NCI-H2171 (cell line): ENCODE results near the gene CSNK1E.
A peak's percentile ranks its signal among the peaks of the same experiment; 100 is the strongest.

Experiments
- DNase-seq: peaks from one replicate; lab custom pipeline; 2025; lab: John Stamatoyannopoulos, UW

CSNK1E gene

DNA sequence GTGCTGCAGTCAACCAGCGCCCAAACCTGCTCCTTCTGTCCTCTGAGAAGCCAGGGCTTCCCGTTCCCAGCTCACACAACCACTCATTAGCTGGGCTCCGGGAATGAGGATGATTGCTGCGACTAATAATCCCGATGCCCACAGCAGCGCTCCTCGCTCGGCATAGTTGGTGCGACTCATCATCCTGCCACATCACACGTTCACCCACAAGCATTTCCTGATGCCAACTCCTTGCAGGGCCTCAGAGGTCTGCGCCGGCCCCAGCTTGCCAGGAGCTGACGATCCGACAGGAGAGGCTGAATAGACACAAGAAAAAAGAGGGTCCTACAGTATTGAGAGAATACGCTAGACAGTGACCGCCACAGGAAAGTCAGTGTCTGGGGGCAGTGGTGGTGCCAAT is 10.6 kb upstream of the CSNK1E start:
- no peak for DNase-seq

DNA sequence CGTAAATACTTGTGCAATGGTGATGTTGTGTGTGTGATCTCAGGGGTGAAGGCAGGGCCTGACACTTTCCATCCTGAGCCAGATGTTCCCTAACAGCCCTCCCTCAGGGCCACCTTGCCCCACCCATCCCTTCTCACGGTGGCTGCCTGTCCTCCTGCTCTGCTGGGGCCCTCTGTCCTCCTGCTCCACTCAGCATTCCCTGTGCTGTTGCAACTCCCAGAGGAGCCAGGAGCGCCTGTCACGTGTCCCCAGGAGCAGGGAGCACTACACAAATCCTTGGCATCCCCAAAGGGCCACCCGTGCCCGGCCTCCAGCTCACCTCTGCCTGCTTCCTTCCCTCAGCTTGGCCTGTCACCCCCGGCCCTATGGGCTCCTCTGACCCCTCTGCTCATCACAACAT is 10.2 kb upstream of the CSNK1E start:
- no peak for DNase-seq

DNA sequence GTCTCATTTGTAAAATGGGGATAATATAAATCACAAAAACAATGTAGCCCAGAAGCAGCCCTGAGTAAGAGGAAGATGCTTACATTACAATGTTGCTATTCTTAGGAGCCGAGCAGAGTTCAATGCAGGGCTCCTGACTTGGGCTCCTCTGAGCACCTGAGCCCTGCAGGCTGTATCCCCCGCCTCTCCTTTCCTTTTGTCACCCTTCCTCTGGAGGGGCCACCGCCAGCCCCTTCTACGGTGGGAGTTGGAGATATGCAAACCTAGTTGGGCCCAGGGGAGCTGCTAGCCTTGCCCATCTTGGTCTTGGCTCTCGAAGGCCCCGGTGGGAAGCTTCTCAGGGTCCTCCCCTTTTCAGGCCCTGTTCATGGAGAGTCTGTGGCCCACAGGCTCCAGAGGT is 8.4 kb upstream of the CSNK1E start:
- DNase-seq: no peak

- no peak for DNase-seq
Observed at GRCh38 chr22:38320605-38321402, 3.6 kb upstream of the CSNK1E start.

DNA sequence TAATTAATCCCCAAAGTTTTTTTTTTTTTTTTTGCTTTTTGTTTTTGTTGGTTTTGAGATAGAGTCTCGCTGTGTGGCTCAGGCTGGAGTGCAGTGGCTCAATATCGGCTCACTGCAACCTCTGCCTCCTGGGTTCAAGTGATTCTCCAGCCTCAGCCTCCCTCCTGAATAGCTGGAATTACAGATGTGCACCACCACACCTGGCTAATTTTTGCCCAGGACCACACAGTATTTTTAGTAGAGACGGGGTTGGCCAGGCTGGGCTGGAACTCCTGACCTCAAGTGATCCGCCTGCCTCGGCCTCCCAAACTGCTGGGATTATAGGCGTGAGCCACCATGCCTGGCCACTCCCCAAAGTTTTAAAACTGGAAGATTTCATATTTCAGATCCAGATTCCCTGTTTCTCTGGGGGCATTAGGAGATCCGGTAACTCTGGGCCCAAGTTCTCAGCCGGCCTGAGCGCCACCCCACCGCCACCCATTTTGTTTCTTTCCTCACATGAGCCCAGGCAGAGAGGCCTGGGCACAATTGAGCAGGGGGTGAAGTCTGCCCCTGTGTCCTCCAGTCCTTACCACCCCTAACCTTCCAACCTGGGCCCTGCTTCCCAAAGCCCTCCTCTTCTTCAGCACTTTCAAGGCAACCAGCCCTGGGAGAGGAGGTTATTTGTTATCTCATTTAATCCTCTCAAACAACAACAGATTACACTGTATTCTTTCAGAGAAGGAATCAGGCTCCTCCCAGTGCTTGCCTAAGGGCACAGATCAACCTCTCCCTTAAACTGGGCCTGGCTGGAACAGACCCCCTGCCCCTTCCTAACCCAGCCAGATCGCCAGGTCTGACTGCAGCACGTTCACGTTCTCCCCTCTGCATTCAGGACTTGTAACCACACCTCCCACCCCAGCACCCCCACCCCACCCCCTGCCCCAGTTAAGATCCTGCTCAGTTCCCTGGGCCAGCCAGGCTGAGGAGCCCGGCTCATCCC is 1.9 kb upstream of the CSNK1E start:
- no peak for DNase-seq

DNA sequence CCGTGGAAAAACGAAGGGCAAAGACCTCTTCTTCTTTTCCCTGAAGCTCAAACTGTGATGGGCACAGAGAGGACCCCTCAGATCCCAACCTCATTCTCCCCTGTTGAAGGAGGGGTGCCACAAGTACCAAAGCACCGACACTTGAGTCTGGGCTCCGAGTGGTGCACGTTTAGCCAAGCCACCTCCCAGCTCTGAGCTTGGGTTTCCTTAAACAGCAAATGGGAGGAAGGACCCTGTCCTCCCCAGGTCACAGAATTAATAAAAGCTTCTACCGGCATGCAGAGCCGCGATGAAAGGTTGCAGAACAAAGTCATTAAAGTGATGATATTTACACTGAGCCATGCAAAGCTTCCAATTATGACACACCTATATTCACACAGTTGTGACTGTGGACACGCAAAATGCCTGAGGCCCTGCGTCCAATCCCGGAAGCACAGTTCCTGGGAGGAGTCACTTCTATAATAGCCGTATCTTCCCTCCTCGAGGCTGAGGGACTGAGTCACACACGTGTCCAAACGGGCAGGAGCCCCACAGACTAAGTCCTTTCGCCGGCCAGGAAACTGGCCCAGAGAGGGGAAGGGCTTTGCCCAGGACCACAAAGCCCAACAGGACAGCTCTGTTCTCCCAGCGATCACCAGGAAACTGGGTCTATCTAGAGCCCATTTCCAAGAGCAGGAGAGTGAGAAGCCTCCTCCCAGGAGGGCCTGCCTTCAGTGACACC is 922 bp upstream of the CSNK1E start:
- no peak for DNase-seq

DNA sequence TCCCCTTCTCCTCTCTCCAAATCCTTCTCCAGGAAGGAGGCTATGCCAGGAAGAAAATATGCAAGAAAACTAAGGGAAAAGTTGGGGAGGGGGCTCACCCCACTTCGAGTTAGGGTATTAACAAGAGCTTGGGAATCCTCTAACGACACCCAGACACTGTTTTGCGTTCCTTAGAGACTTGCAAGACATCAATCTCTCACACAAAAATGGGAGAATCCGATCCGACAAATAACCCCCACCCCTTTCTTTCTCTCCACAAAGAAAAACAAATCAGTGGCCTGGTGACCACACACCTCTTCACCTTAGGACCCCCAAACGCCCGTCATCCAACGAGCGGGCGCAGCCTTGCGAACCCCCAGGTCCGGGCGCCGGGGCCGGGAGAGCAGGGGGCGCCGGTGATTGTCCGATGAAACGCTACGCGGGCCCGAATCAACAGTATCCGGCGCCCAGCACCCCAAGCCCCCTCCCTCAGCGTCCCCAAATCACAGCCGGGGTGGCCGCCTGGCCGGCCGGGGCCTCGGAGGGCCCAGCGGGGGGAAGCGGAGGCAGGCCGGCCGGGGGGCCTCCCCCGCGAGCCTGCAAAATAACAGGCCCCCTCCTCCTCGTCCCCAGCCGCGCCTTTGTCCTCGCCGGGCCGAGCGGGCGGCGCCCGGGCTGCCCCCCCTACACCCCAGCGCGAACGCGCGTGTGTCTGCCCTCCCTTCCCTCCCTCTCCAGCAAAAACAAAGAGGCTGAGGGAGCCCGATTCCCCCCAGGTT is 690 bp downstream of the CSNK1E start:
- DNase-seq: peak; percentile 23

DNA sequence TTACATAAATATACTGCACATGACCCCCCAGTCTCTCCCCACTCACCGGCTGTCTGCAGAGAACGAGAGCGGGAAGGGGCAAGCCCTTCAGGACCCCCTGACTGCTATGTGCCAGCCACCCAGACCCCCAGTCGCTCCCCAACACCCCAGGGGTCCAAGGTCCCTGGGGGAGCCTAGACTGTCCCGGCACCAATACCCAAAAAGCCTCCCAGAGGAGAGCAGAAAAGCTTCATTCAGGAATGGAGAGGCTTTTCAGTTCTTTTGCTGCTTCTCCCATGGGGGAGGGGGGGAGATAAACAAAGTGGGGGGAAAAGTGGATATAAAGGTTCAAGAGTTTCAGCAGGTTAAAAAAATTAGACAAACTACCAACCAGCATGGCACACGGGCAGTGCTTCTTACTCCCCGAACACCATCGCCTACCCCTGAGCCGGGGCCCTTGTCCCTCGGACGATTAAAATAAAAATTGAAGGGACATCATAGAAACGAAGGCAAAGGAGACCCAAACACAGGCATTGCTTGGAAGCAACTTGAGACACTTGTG is 1.3 kb downstream of the CSNK1E start:
- no peak for DNase-seq

- DNase-seq: peak; percentile 30
Observed at GRCh38 chr22:38314933-38315822, 2.1 kb downstream of the CSNK1E start.

DNA sequence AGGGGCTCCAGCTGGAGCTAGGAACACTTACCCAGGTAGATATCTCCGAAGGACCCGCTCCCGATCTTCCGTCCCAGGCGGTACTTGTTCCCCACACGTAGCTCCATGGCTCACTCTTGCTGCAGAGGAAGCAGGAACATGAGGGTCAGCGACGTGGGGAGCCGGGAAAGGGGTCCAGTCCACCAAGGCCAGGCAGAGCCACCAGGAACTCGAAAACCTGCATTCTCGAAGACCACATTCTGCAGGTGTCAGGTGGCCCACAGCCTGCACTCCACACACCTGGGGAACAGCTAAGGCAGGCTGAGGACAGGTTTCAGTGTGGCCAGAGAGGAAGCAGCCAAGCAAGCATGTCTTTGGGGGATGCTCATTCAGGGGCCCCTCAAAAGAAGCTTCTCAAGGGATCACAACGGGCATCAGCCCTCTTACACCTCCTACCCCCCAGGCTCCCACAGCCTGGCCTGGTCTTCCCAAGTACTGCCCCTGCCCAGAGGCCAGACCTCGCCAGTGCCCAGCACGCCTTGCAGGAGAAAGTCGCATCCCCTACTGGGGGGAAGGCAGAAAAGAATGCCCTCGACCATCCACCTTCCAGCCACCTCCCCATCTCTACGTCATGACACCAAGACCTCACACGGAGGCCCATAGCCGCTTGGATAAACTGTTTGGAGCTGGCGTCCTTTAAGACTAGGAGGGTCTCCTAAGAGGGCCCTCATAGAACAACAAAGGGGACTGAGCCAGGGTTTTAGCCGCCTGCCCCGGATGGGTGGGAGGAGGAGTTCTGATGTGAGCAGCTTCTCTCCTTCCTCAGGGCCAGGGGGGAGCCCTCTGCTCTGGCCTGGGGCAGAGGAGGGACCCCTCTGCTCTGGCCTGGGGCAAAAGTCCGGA is 2.9 kb downstream of the CSNK1E start:
- DNase-seq: no peak

- no peak for DNase-seq
Observed at GRCh38 chr22:38313384-38313955, 3.8 kb downstream of the CSNK1E start.

DNA sequence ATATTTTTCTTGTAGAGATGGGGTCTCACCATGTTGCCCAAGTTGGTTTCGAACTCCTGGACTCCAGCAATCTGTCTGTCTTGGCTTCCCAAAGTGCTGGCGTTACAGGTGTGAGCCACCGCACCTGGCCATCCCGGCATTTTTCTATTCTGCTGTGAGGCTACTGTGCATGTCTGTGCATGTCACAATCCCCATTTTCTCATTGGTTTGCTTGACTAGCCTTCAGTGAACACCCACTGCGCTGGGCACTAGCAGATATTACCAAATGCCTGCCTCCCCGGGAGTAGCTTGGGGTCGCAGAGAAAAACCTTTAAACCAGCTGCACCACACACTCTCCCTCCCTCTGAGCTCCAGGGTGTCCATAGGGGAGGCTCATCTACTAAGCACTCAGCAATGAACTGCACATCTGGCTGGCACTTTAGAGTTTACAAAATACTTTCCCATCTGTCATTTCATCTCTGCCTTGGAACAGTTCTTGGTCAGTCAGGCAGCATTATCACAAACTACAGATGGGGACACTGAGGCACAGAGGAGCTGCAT is 4.9 kb downstream of the CSNK1E start:
- no peak for DNase-seq

DNA sequence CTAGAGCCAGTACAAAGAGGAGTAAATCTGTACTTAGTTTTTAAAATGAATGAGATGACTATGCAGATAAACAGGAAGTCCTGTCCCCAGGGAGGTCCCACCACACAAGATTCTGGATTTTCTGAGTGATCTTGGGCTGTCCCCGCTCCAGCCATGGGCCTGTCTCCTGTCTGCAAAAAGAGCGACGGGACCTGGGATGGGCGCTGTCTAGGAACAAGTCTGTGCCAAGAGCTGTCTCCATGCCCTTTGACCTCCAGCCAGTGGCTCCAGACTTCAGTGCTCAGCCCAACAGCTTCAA is 6.0 kb downstream of the CSNK1E start:
- no peak for DNase-seq

DNA sequence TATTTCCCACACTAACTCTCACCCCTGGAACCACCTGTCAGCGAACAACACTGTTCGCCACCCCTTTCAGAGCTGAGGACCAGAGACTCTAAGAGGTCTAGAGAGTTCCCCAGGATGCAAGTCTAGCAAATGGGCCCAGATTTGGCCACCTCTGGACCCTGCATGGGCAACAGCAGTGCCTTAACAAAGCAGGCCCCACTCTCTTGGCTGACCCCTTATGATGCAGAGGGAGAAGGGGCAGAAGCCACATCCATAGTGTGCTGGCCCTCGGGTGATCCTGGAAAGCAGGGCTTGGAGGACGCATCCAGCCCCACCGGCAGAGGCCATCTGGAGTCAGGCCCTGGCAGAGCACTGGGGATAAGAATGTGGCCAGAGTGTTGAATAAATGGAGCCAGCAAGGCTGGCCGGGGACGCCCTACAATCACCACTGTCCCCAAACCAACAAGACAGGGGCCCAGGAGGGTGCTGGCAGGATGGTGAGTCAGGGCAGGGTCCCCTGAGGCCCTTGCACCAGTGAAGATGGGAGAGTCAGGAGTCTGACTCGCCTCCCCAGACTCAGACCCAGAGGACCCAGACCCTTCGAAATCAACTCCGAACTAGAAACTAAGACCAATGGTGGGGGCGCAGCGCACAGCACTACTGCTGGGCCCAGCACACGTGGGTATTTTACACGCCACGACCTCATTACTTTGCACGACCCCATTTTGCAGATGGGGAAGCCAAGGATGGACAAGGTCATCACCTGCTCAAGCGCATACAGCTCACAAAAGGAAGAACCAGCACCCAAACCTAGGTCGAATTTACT is 6.5 kb downstream of the CSNK1E start:
- DNase-seq: no peak

GRCh38 chr22:38309614-38310517 is 7.4 kb downstream of the CSNK1E start:
- no peak for DNase-seq

- DNase-seq: no peak
Observed at GRCh38 chr22:38308791-38309498, 8.3 kb downstream of the CSNK1E start.
